ENCODE data around the gene KIAA1755. TPM values are rescaled to one million over a fixed set of nuclear protein-coding genes. Genes with fewer than 3 reads are reported as not detected.

KIAA1755 gene
- total and polyA plus RNA-seq, 10 of the 15 experiments (the other 5 are each of a cell fraction or from before 2014, with no cell fraction given) = not detected

- Histone ChIP-seq H3K4me2 (ENCODE audit: control insufficient read depth, insufficient read depth) (no peak overlapping the region), H3K4me3 (no peak overlapping the region), H4K20me1 (ENCODE audit: control insufficient read depth, insufficient read depth) (no peaks in the 10 kb centered on the region), H3K27me3 (replicated peaks in 1 of 2; ENCODE audit: control insufficient read depth in 2 of 2, insufficient read depth in 2 of 2, low read length in 1 of 2) (no peaks in the 10 kb centered on the region; a peak in 1 of 4 replicates), H3K27ac (ENCODE audit: control insufficient read depth, insufficient read depth) (no peak overlapping the region), H3K4me1 (ENCODE audit: control insufficient read depth, insufficient read depth, low read length) (no peaks in the 10 kb centered on the region), H3K9me3 (replicated peaks; ENCODE audit: control insufficient read depth, insufficient read depth, low read length) (no peaks in the 10 kb centered on the region), H3K79me2 (ENCODE audit: control insufficient read depth, insufficient read depth, low read length) (no peaks in the 10 kb centered on the region), H3K36me3 (ENCODE audit: control insufficient read depth in 2 of 2, insufficient read depth in 2 of 2, low read length in 1 of 2) (no peaks in the 10 kb centered on the region), H3K9ac (ENCODE audit: control insufficient read depth, insufficient read depth, low read length) (no peak overlapping the region), H2AFZ (ENCODE audit: control insufficient read depth, low read depth, low read length) (no peak overlapping the region)
- SMC1A ChIA-PET (ENCODE audit: uncharacterized antibody, unreplicated experiment) = interaction anchor here (1.1 kb wide), 1 partner anchor 175 kb away, joined by 3 read pairs; no protein-coding TSS in a partner anchor
- 22% methylated on average over 4 of the region's 4 CpGs for WGBS (ENCODE audit: insufficient coverage, insufficient replicate concordance, low lambda C conversion rate, missing lambda C conversion rate)
- CTCF ChIA-PET = interaction anchor here (5.1 kb wide), 1 partner anchor 12 kb away, joined by 27 read pairs; no protein-coding TSS in a partner anchor
- no peak for ATAC-seq
- RAD21 ChIA-PET (ENCODE audit: unreplicated experiment) = interaction anchor here (1.7 kb wide), 1 partner anchor 12 kb away, joined by 3 read pairs; no protein-coding TSS in a partner anchor
- no TSS peak for BruUV-seq (replicated peaks)
- FAIRE-seq = no peak
- intact Hi-C loops (cut with micrococcal nuclease; ENCODE audit: unreplicated experiment) = no loop called here
- POLR2A ChIA-PET = no interaction called here
- DNase-seq (ENCODE audit: low read depth, low spot score) = no peak
- in situ Hi-C loops (cut with MboI) = no loop called here
- TF ChIP-seq ZZZ3 (IDR thresholded peaks at IDR 0.05; ENCODE audit: control insufficient read depth, insufficient read length, low read depth) (no peak), NR2F1 (conservative IDR thresholded peaks at IDR 0.05) (no peak), KAT2A (conservative IDR thresholded peaks at IDR 0.05; ENCODE audit: control insufficient read depth, low read depth, low read length) (no peak), FOXK2 (IDR thresholded peaks at IDR 0.05) (no peak), BHLHE40 (IDR thresholded peaks at IDR 0.05; ENCODE audit: borderline replicate concordance in 1 of 2, low read depth in 2 of 2, low read length in 1 of 2) (no peak), SMAD1 (IDR thresholded peaks at IDR 0.05; ENCODE audit: low read depth, partially characterized antibody) (no peak), MAX (IDR thresholded peaks at IDR 0.05; ENCODE audit: low read depth, low read length) (no peak), HDAC2 (IDR thresholded peaks at IDR 0.05) (no peak), RELA (IDR thresholded peaks at IDR 0.05; ENCODE audit: borderline replicate concordance, partially characterized antibody) (no peak), ETV6 (conservative IDR thresholded peaks at IDR 0.05 in 1 of 2, IDR thresholded peaks at IDR 0.05 in 1 of 2; ENCODE audit: borderline replicate concordance in 1 of 2, low read depth in 1 of 2) (no peak), SKIL (IDR thresholded peaks at IDR 0.05; ENCODE audit: low read depth, poor library complexity, severe bottlenecking) (no peak), NBN (IDR thresholded peaks at IDR 0.05) (no peak), EED (IDR thresholded peaks at IDR 0.05; ENCODE audit: low read depth) (no peak), SPI1 (IDR thresholded peaks at IDR 0.05; ENCODE audit: borderline replicate concordance, insufficient read depth, low read depth, low read length) (no peak), ZNF207 (IDR thresholded peaks at IDR 0.05; ENCODE audit: borderline replicate concordance) (no peak)
- TF ChIP-seq, protein P1, sequence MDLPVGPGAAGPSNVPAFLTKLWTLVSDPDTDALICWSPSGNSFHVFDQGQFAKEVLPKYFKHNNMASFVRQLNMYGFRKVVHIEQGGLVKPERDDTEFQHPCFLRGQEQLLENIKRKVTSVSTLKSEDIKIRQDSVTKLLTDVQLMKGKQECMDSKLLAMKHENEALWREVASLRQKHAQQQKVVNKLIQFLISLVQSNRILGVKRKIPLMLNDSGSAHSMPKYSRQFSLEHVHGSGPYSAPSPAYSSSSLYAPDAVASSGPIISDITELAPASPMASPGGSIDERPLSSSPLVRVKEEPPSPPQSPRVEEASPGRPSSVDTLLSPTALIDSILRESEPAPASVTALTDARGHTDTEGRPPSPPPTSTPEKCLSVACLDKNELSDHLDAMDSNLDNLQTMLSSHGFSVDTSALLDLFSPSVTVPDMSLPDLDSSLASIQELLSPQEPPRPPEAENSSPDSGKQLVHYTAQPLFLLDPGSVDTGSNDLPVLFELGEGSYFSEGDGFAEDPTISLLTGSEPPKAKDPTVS (IDR thresholded peaks at IDR 0.05; ENCODE audit: low read depth, low read length) = no peak
- TF ChIP-seq, protein P2, sequence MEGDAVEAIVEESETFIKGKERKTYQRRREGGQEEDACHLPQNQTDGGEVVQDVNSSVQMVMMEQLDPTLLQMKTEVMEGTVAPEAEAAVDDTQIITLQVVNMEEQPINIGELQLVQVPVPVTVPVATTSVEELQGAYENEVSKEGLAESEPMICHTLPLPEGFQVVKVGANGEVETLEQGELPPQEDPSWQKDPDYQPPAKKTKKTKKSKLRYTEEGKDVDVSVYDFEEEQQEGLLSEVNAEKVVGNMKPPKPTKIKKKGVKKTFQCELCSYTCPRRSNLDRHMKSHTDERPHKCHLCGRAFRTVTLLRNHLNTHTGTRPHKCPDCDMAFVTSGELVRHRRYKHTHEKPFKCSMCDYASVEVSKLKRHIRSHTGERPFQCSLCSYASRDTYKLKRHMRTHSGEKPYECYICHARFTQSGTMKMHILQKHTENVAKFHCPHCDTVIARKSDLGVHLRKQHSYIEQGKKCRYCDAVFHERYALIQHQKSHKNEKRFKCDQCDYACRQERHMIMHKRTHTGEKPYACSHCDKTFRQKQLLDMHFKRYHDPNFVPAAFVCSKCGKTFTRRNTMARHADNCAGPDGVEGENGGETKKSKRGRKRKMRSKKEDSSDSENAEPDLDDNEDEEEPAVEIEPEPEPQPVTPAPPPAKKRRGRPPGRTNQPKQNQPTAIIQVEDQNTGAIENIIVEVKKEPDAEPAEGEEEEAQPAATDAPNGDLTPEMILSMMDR (IDR thresholded peaks at IDR 0.05 in 2 of 3, conservative IDR thresholded peaks at IDR 0.05 in 1 of 3; ENCODE audit: control insufficient read depth in 2 of 3, extremely low read depth in 1 of 3, insufficient read depth in 1 of 3, low read depth in 3 of 3, low read length in 3 of 3) = no peak
These were observed 51.4 kb downstream of the KIAA1755 start for GRCh38 chr20:38209054-38209675.

Measured in GM12878 (cell line).